Panc1 (cell line): ENCODE results near the gene LHPP. TPM values are rescaled to one million over a fixed set of nuclear protein-coding genes. Genes with fewer than 3 reads are reported as not detected.

ENCODE experiments used
- ATAC-seq: fragments of 200-7000 bp; cut with Tn5 transposase; 2 replicates; pipeline ENCODE4 v1.9.1; 2020; ENCODE audit warnings: mild to moderate bottlenecking, moderate library complexity
- BruUV-seq: library from RNA; stranded (reverse); fragments of 400-500 nt; replicated peaks from 2 replicates; lab custom pipeline; 2021; lab: Mats Ljungman, UMichigan
- CTCF ChIA-PET: fragments of 300-600 bp; sonication (Branson Sonifier 250); formaldehyde crosslinking; loops from one replicate; lab custom pipeline; 2022; ENCODE audit warnings: antibody characterized with exemption; lab: Charles Lee
- POLR2A ChIA-PET: fragments of 300-600 bp; sonication (Branson Sonifier 250); formaldehyde crosslinking; loops from one replicate; lab custom pipeline; 2022; ENCODE audit warnings: antibody characterized with exemption; lab: Charles Lee
- DNase-seq: peaks from one replicate; pipeline ENCODE4 v3.0.0-alpha.2; 2010; ENCODE audit warnings: low read depth, low spot score
- H3K27ac ChIP-seq: 2 replicates; pipeline ENCODE4 v1.5.1; 2011; ENCODE audit warnings: mild to moderate bottlenecking, low read length, inconsistent platforms
- H3K27me3 ChIP-seq: fragments of 200-500 bp; sonication (Bioruptor generic); 2 replicates; pipeline ENCODE4 v1.6.0; 2014; ENCODE audit warnings: low read length, inconsistent platforms; ENCODE audit not compliant: control insufficient read depth, insufficient read depth
- H3K36me3 ChIP-seq: fragments of 200-500 bp; sonication (Bioruptor generic); 2 replicates; pipeline ENCODE4 v1.5.1; 2014; ENCODE audit warnings: inconsistent platforms, mild to moderate bottlenecking, low read length, moderate library complexity; ENCODE audit not compliant: control insufficient read depth, insufficient read depth
- H3K4me1 ChIP-seq: 2 replicates; pipeline ENCODE4 v1.5.1; 2011; ENCODE audit warnings: inconsistent platforms, mild to moderate bottlenecking, low read length, moderate library complexity; ENCODE audit not compliant: control insufficient read depth, insufficient read depth
- H3K4me3 ChIP-seq, 2 experiments: 2 replicates each; pipeline ENCODE4 v1.5.1; 2011 to 2012; ENCODE audit warnings: low read depth in 2 of 2, low read length in 2 of 2, mild to moderate bottlenecking in 2 of 2, inconsistent platforms in 1 of 2, moderate library complexity in 1 of 2
- H3K9me3 ChIP-seq: fragments of 200-500 bp; sonication (Bioruptor generic); 2 replicates; pipeline ENCODE4 v1.5.1; 2014; ENCODE audit warnings: low read depth, mild to moderate bottlenecking, inconsistent platforms, low read length, moderate library complexity; ENCODE audit not compliant: control insufficient read depth, insufficient read depth
- POLR2AphosphoS5 ChIP-seq: IDR thresholded peaks from 2 replicates; pipeline ENCODE4 v1.6.1; 2012; ENCODE audit warnings: mild to moderate bottlenecking, low read depth, low read length, moderate library complexity
- SIN3A ChIP-seq: IDR thresholded peaks from 2 replicates; pipeline ENCODE4 v1.6.1; 2012; ENCODE audit warnings: low read depth, mild to moderate bottlenecking, low read length, moderate library complexity, borderline replicate concordance; ENCODE audit not compliant: insufficient read depth
- TCF7L2 ChIP-seq: IDR thresholded peaks from 2 replicates; pipeline ENCODE4 v1.6.1; 2011; ENCODE audit warnings: mild to moderate bottlenecking, low read depth, low read length, inconsistent platforms
- in situ Hi-C: cut with HindIII; loops from 2 replicates; pipeline ENCODE4 v1.10.0; 2016; ENCODE audit warnings: low sequenced_read_pairs, low pct_unique_long_range_greater_than_20kb
- intact Hi-C: fragments of 100-400 bp; cut with micrococcal nuclease; formaldehyde crosslinking; loops from one replicate; pipeline ENCODE4 v1.10.0; 2022; ENCODE audit not compliant: unreplicated experiment
- total RNA-seq: library from RNA; stranded (reverse); gene quantifications from one replicate; pipeline ENCODE4 v1.2.1, GENCODE V29; 2021; ENCODE audit not compliant: unreplicated experiment
- TF ChIP-seq, protein P1 (sequence below): fragments of 450-650 bp; IDR thresholded peaks from 2 replicates; pipeline ENCODE4 v1.5.1; 2017; ENCODE audit warnings: mild to moderate bottlenecking
- TF ChIP-seq, protein P2 (sequence below), 2 experiments: IDR thresholded peaks; 2 replicates each; pipeline ENCODE4 v1.6.1; 2011 to 2012; ENCODE audit warnings: low read depth in 2 of 2, control low read depth in 1 of 2, low read length in 1 of 2, mild to moderate bottlenecking in 1 of 2, moderate library complexity in 1 of 2; ENCODE audit not compliant: insufficient read depth in 1 of 2

The LHPP gene
- total RNA-seq, 1 experiment from 2014 or later = 15.0 TPM

DNA sequence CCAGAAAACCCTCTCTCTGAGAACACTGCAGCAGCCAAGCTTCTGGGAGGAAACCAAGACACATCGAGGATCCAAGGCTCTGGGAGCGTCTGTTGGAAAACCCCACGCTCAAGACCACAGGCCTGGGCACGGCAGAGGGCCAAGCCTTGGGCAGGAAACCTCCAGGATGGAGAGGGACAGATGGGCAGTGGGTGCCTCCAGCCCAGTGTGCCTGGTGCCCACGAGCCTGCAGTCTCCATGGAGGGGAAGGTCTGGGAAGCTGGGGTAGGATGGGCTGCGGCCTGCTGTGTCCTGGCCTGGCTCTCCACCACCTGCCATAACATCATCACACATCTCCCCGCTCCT, 186.5 kb downstream of the LHPP start:
- ATAC-seq = no peak
- peaks cover 12% of the 10 kb centered on the region for H3K4me1 ChIP-seq
- H3K36me3 ChIP-seq = no peaks in the 10 kb centered on the region
- BruUV-seq = no TSS peak
- ChIA-PET CTCF (no interaction called here), POLR2A (no interaction called here)
- intact Hi-C loops (no loop called here), in situ Hi-C loops (no loop called here)
- TF ChIP-seq, protein P1, sequence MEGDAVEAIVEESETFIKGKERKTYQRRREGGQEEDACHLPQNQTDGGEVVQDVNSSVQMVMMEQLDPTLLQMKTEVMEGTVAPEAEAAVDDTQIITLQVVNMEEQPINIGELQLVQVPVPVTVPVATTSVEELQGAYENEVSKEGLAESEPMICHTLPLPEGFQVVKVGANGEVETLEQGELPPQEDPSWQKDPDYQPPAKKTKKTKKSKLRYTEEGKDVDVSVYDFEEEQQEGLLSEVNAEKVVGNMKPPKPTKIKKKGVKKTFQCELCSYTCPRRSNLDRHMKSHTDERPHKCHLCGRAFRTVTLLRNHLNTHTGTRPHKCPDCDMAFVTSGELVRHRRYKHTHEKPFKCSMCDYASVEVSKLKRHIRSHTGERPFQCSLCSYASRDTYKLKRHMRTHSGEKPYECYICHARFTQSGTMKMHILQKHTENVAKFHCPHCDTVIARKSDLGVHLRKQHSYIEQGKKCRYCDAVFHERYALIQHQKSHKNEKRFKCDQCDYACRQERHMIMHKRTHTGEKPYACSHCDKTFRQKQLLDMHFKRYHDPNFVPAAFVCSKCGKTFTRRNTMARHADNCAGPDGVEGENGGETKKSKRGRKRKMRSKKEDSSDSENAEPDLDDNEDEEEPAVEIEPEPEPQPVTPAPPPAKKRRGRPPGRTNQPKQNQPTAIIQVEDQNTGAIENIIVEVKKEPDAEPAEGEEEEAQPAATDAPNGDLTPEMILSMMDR = no peak
- TF ChIP-seq SIN3A (no peak), POLR2AphosphoS5 (no peak)
- no peaks in the 10 kb centered on the region for H3K9me3 ChIP-seq
- no peak overlapping the region for H3K27ac ChIP-seq
- H3K27me3 ChIP-seq = no peaks in the 10 kb centered on the region
- DNase-seq = no peak
- no peak overlapping the region for H3K4me3 ChIP-seq

DNA sequence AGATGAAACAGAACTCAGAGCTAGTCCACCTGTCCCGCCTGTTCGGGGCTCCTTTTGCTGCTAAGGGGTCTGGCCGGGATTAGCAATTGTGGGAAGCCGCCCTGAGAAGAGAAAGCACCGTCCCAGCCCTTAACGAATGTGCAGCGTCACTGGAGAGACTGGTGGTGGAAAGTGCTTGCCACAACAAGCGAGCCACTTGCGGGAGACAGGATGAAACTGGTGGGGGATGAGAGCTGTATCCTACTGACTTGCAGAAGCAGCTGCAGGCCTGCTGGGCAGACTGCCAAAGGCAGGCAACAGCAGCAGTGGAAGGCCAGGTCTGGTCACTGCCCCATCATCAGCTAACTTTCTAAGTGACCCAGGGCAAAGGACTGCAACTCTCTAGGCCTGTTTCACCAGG, 187.1 kb downstream of the LHPP start:
- no TSS peak for BruUV-seq
- intact Hi-C loops (no loop called here), in situ Hi-C loops (no loop called here)
- ATAC-seq (no peak), DNase-seq (no peak)
- ChIA-PET POLR2A (interaction anchor here (0.5 kb wide), 1 partner anchor 140 kb away, joined by 3 read pairs; no protein-coding TSS in a partner anchor), CTCF (interaction anchor here (1.0 kb wide), 1 partner anchor 93 kb away, joined by 3 read pairs; no protein-coding TSS in a partner anchor)
- Histone ChIP-seq H3K27me3 (no peaks in the 10 kb centered on the region), H3K36me3 (no peaks in the 10 kb centered on the region), H3K9me3 (no peaks in the 10 kb centered on the region), H3K4me1 (peaks cover 12% of the 10 kb centered on the region), H3K4me3 (no peak overlapping the region), H3K27ac (no peak overlapping the region)
- TF ChIP-seq TCF7L2 (no peak), POLR2AphosphoS5 (no peak), SIN3A (no peak)
- TF ChIP-seq, protein P1 = no peak
- TF ChIP-seq, protein P2, sequence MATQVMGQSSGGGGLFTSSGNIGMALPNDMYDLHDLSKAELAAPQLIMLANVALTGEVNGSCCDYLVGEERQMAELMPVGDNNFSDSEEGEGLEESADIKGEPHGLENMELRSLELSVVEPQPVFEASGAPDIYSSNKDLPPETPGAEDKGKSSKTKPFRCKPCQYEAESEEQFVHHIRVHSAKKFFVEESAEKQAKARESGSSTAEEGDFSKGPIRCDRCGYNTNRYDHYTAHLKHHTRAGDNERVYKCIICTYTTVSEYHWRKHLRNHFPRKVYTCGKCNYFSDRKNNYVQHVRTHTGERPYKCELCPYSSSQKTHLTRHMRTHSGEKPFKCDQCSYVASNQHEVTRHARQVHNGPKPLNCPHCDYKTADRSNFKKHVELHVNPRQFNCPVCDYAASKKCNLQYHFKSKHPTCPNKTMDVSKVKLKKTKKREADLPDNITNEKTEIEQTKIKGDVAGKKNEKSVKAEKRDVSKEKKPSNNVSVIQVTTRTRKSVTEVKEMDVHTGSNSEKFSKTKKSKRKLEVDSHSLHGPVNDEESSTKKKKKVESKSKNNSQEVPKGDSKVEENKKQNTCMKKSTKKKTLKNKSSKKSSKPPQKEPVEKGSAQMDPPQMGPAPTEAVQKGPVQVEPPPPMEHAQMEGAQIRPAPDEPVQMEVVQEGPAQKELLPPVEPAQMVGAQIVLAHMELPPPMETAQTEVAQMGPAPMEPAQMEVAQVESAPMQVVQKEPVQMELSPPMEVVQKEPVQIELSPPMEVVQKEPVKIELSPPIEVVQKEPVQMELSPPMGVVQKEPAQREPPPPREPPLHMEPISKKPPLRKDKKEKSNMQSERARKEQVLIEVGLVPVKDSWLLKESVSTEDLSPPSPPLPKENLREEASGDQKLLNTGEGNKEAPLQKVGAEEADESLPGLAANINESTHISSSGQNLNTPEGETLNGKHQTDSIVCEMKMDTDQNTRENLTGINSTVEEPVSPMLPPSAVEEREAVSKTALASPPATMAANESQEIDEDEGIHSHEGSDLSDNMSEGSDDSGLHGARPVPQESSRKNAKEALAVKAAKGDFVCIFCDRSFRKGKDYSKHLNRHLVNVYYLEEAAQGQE (IDR thresholded peaks at IDR 0.05; ENCODE audit: insufficient read depth in 1 of 2, low read depth in 2 of 2, low read length in 1 of 2) = no peak
